K562 (cell line): Measurements from ENCODE around the gene ZNF112. TPM values are rescaled to one million over a fixed set of nuclear protein-coding genes. Genes with fewer than 3 reads are reported as not detected.

Source experiments
- ATAC-seq: fragments of 200-7000 bp; cut with Tn5 transposase; 3 replicates; pipeline ENCODE4 v1.9.1; 2020; ENCODE audit warnings: moderate library complexity
- BruUV-seq: library from RNA; stranded (reverse); fragments of 400-500 nt; replicated peaks from 2 replicates; lab custom pipeline; 2021; lab: Mats Ljungman, UMichigan
- CTCF ChIA-PET: fragments of 300-600 bp; formaldehyde crosslinking; extraction: SDS; loops from one replicate; lab custom pipeline; 2021; ENCODE audit warnings: low intra/inter-chr PET ratio; lab: Yijun Ruan, JAX
- POLR2A ChIA-PET: fragments of 300-600, 350-650 bp; sonication (Branson Sonifier 250); formaldehyde crosslinking; extraction: SDS; loops from one replicate; lab custom pipeline; 2021; ENCODE audit warnings: antibody characterized with exemption, inconsistent platforms; lab: Yijun Ruan, JAX
- DNase-seq, 4 experiments: peaks; one replicate each; pipeline versions ENCODE4 v3.0.0 to v3.0.0-alpha.2; 2011 to 2018; ENCODE audit warnings: low spot score in 3 of 4, mixed read lengths in 3 of 4; ENCODE audit errors: extremely low read depth in 1 of 4
- FAIRE-seq: peaks from 2 replicates; lab custom pipeline; 2011; peaks lifted over from hg19 to GRCh38; lab: Jason Lieb, UNC
- H2AFZ ChIP-seq: 2 replicates; pipeline ENCODE4 v1.6.0; 2011; ENCODE audit warnings: low read depth, low read length, control low read depth, inconsistent platforms
- H3K27ac ChIP-seq: fragments of 200-600 bp; 3 replicates; pipeline ENCODE4 v1.8.0; 2011; ENCODE audit warnings: low read depth, mild to moderate bottlenecking, control low read depth, inconsistent platforms, low read length, moderate library complexity, mixed read lengths; ENCODE audit errors: extremely low read depth
- H3K27me3 ChIP-seq, 2 experiments: fragments of 300-600 bp in 1 of 2; 2 replicates in 1 of 2; 3 replicates in 1 of 2; pipeline versions ENCODE4 v1.6.0 to v1.8.0; 2011; ENCODE audit warnings: inconsistent platforms in 2 of 2, low read length in 2 of 2, mild to moderate bottlenecking in 1 of 2, mixed read lengths in 1 of 2, moderate library complexity in 1 of 2; ENCODE audit not compliant: control insufficient read depth in 2 of 2, insufficient read depth in 2 of 2
- H3K36me3 ChIP-seq: fragments of 300-600 bp; 3 replicates; pipeline ENCODE4 v1.8.0; 2011; ENCODE audit warnings: mild to moderate bottlenecking, low read length, inconsistent platforms; ENCODE audit not compliant: control insufficient read depth, insufficient read depth
- H3K4me1 ChIP-seq, 2 experiments: fragments of 200-600 bp in 1 of 2; replicated peaks in 1 of 2; 2 replicates in 1 of 2; 3 replicates in 1 of 2; pipeline versions ENCODE4 v1.5.1 to v1.8.0; 2011; ENCODE audit warnings: inconsistent platforms in 2 of 2, low read length in 2 of 2, mild to moderate bottlenecking in 1 of 2, mixed read lengths in 1 of 2, moderate library complexity in 1 of 2; ENCODE audit not compliant: control insufficient read depth in 2 of 2, insufficient read depth in 2 of 2
- H3K4me2 ChIP-seq: 2 replicates; pipeline ENCODE4 v1.6.1; 2011; ENCODE audit warnings: low read length, control low read depth, inconsistent platforms, mixed read lengths; ENCODE audit not compliant: insufficient read depth
- H3K4me3 ChIP-seq: fragments of 200-600 bp; sonication (generic), shearing (Covaris generic); 2 replicates; pipeline ENCODE4 v1.5.1; 2016; ENCODE audit warnings: control low read depth, inconsistent platforms
- H3K79me2 ChIP-seq: fragments of 200-600 bp; 3 replicates; pipeline ENCODE4 v1.8.0; 2011; ENCODE audit warnings: low read length, inconsistent platforms; ENCODE audit not compliant: control insufficient read depth, insufficient read depth
- H3K9ac ChIP-seq, 2 experiments: 2 replicates each; pipeline versions ENCODE4 v1.6.0 to v1.6.1; 2011; ENCODE audit warnings: low read depth in 2 of 2, low read length in 2 of 2, control low read depth in 1 of 2, inconsistent platforms in 1 of 2, mild to moderate bottlenecking in 1 of 2, mixed read lengths in 1 of 2; ENCODE audit not compliant: insufficient read depth in 1 of 2
- H3K9me1 ChIP-seq: one replicate; pipeline ENCODE4 v1.6.0; 2011; ENCODE audit warnings: inconsistent platforms, mild to moderate bottlenecking, low read length, moderate library complexity; ENCODE audit not compliant: control insufficient read depth, insufficient read depth
- H3K9me3 ChIP-seq: replicated peaks from 2 replicates; pipeline ENCODE4 v1.5.1; 2011; ENCODE audit warnings: low read depth, low read length, inconsistent platforms; ENCODE audit not compliant: control insufficient read depth, insufficient read depth
- H4K20me1 ChIP-seq: replicated peaks from 2 replicates; pipeline ENCODE4 v1.6.1; 2011; ENCODE audit warnings: low read length, inconsistent platforms, mixed read lengths; ENCODE audit not compliant: control insufficient read depth, insufficient read depth
- EWSR1 ChIP-seq: fragments of 450-650 bp; IDR thresholded peaks from 2 replicates; pipeline ENCODE4 v1.6.1; 2018; ENCODE audit warnings: borderline replicate concordance, mild to moderate bottlenecking, low read depth, moderate library complexity; ENCODE audit not compliant: partially characterized antibody
- HMG20B ChIP-seq: fragments of 250-450 bp; sonication (Bioruptor Pico); IDR thresholded peaks from 2 replicates; pipeline ENCODE4 v1.5.0; 2021; ENCODE audit warnings: mild to moderate bottlenecking
- MCM3 ChIP-seq: fragments of 450-650 bp; IDR thresholded peaks from 2 replicates; pipeline ENCODE4 v1.6.1; 2016
- RBM14 ChIP-seq: fragments of 200-400 bp; formaldehyde crosslinking; IDR thresholded peaks from 2 replicates; pipeline ENCODE4 v1.6.1; 2018; ENCODE audit warnings: low read depth, mild to moderate bottlenecking, low read length, moderate library complexity, borderline replicate concordance; ENCODE audit not compliant: insufficient read depth
- SPI1 ChIP-seq: IDR thresholded peaks from 2 replicates; pipeline ENCODE4 v1.6.1; 2011; ENCODE audit warnings: low read depth, low read length, control low read depth, borderline replicate concordance
- SUPT5H ChIP-seq: fragments of 450-650 bp; IDR thresholded peaks from 2 replicates; pipeline ENCODE4 v1.6.1; 2016
- TAF9B ChIP-seq: fragments of 450-650 bp; IDR thresholded peaks from 2 replicates; pipeline ENCODE4 v1.6.1; 2018; ENCODE audit warnings: mild to moderate bottlenecking; ENCODE audit not compliant: partially characterized antibody
- ZNF3 ChIP-seq: fragments of 250-450 bp; sonication (Bioruptor Pico); IDR thresholded peaks from 2 replicates; pipeline ENCODE4 v1.5.0; 2021; ENCODE audit warnings: mild to moderate bottlenecking, moderate library complexity
- WGBS: fragments of 100-300 bp; shearing (Covaris generic); methylation state at CpG from one replicate; pipeline ENCODE4 v1.1.6; 2016; ENCODE audit warnings: low coverage, mixed read lengths; ENCODE audit not compliant: insufficient coverage; ENCODE audit errors: missing lambda C conversion rate; 5-methylcytosine and 5-hydroxymethylcytosine counted together
- in situ Hi-C: fragments of 300-500 bp; cut with MboI; formaldehyde crosslinking; loops from 4 replicates; pipeline ENCODE4 v1.15.0; 2018; ENCODE audit warnings: inconsistent platforms, mixed read lengths
- intact Hi-C: fragments of 100-400 bp; cut with micrococcal nuclease; formaldehyde crosslinking; loops from 2 replicates; pipeline ENCODE4 v1.14.2; 2022
- polyA plus RNA-seq, 8 experiments: library from polyadenylated mRNA; depleted of rRNA in 4 of 8; stranded (reverse) in 5 of 8; unstranded in 3 of 8; fragments of >200 nt; fragmentation: Nextera tagmentation in 2 of 8; fragmentation: Illumina TruSeq in 1 of 8; extraction: Ambion mirVana in 2 of 8; extraction: Trizol in 1 of 8; gene quantifications; 2 replicates each; pipeline versions ENCODE4 v1.2.1 to v1.2.3, GENCODE V29; 2011 to 2014; ENCODE audit warnings: inconsistent platforms in 1 of 8, missing spikeins in 1 of 8
- total RNA-seq, 7 experiments: library from RNA; depleted of rRNA in 6 of 7; stranded (reverse); fragments of >200 nt in 6 of 7; fragmentation: Illumina TruSeq in 2 of 7; extraction: Trizol in 2 of 7; gene quantifications; 2 replicates each; pipeline versions ENCODE4 v1.2.1 to v1.2.3, GENCODE V29; 2011 to 2021; ENCODE audit warnings: low replicate concordance in 1 of 7
- TF ChIP-seq, protein P1 (sequence below): fragments of 450-650 bp; IDR thresholded peaks from 2 replicates; pipeline ENCODE4 v1.6.1; 2016; ENCODE audit warnings: mild to moderate bottlenecking
- TF ChIP-seq, protein P2 (sequence below), 3 experiments: fragments of 200-800 bp in 1 of 3; fragments of 250-450 bp in 1 of 3; fragments of 450-650 bp in 1 of 3; sonication (Bioruptor Pico) in 1 of 3; sonication (Bioruptor generic) in 1 of 3; formaldehyde crosslinking in 1 of 3; IDR thresholded peaks; 2 replicates each; pipeline versions ENCODE4 v1.6.1 to v1.8.0; 2016 to 2022; ENCODE audit warnings: mild to moderate bottlenecking in 2 of 3, missing genetic modification characterization in 2 of 3, missing compliant biosample characterization in 1 of 3, moderate library complexity in 1 of 3

The ZNF112 gene
- total and polyA plus RNA-seq, 9 of the 15 experiments (the other 6 are each of a cell fraction or from before 2014, with no cell fraction given) = 0.21 to 1.3 (median 0.61) TPM

GRCh38 chr19:44346556-44346955 is 9.9 kb downstream of the ZNF112 start:
- no TSS peak for BruUV-seq
- in situ Hi-C loops = no loop called here
- no peak overlapping the region for H3K4me2 ChIP-seq
- no peaks in the 10 kb centered on the region for H4K20me1 ChIP-seq
- ChIA-PET CTCF (no interaction called here), POLR2A (no interaction called here)
- no peak overlapping the region for H3K4me3 ChIP-seq
- H3K79me2 ChIP-seq = no peaks in the 10 kb centered on the region
- H3K9me1 ChIP-seq = no peaks in the 10 kb centered on the region
- ATAC-seq (no peak), FAIRE-seq (no peak), DNase-seq (no peak)
- 4% methylated on average over 4 of the region's 4 CpGs for WGBS
- H3K9ac ChIP-seq = no peak overlapping the region
- no peaks in the 10 kb centered on the region for H3K36me3 ChIP-seq
- no peaks in the 10 kb centered on the region for H3K4me1 ChIP-seq
- H2AFZ ChIP-seq = no peak overlapping the region
- intact Hi-C loops = no loop called here
- H3K27me3 ChIP-seq = no peaks in the 10 kb centered on the region
- H3K9me3 ChIP-seq = no peaks in the 10 kb centered on the region; the same call in 1 of the 2 replicates
- H3K27ac ChIP-seq = no peak overlapping the region
- TF ChIP-seq, protein P1, sequence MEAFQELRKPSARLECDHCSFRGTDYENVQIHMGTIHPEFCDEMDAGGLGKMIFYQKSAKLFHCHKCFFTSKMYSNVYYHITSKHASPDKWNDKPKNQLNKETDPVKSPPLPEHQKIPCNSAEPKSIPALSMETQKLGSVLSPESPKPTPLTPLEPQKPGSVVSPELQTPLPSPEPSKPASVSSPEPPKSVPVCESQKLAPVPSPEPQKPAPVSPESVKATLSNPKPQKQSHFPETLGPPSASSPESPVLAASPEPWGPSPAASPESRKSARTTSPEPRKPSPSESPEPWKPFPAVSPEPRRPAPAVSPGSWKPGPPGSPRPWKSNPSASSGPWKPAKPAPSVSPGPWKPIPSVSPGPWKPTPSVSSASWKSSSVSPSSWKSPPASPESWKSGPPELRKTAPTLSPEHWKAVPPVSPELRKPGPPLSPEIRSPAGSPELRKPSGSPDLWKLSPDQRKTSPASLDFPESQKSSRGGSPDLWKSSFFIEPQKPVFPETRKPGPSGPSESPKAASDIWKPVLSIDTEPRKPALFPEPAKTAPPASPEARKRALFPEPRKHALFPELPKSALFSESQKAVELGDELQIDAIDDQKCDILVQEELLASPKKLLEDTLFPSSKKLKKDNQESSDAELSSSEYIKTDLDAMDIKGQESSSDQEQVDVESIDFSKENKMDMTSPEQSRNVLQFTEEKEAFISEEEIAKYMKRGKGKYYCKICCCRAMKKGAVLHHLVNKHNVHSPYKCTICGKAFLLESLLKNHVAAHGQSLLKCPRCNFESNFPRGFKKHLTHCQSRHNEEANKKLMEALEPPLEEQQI = no peak
- TF ChIP-seq RBM14 (no peak), SPI1 (no peak), ZNF3 (no peak), TAF9B (no peak), SUPT5H (no peak), MCM3 (no peak), HMG20B (CRISPR knock-in tag) (no peak), EWSR1 (no peak)
- TF ChIP-seq, protein P2, sequence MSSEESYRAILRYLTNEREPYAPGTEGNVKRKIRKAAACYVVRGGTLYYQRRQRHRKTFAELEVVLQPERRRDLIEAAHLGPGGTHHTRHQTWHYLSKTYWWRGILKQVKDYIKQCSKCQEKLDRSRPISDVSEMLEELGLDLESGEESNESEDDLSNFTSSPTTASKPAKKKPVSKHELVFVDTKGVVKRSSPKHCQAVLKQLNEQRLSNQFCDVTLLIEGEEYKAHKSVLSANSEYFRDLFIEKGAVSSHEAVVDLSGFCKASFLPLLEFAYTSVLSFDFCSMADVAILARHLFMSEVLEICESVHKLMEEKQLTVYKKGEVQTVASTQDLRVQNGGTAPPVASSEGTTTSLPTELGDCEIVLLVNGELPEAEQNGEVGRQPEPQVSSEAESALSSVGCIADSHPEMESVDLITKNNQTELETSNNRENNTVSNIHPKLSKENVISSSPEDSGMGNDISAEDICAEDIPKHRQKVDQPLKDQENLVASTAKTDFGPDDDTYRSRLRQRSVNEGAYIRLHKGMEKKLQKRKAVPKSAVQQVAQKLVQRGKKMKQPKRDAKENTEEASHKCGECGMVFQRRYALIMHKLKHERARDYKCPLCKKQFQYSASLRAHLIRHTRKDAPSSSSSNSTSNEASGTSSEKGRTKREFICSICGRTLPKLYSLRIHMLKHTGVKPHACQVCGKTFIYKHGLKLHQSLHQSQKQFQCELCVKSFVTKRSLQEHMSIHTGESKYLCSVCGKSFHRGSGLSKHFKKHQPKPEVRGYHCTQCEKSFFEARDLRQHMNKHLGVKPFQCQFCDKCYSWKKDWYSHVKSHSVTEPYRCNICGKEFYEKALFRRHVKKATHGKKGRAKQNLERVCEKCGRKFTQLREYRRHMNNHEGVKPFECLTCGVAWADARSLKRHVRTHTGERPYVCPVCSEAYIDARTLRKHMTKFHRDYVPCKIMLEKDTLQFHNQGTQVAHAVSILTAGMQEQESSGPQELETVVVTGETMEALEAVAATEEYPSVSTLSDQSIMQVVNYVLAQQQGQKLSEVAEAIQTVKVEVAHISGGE (CRISPR knock-in tag; IDR thresholded peaks at IDR 0.05) = no peak
